Vagina (tissue), 2 donors: ENCODE results near the gene IKZF4. TPM values are rescaled to one million over a fixed set of nuclear protein-coding genes. Genes with fewer than 3 reads are reported as not detected.

ENCODE experiments used
- DNase-seq, 2 donors: peaks; one replicate each; pipeline ENCODE4 v3.0.0-alpha.2; 2017; ENCODE audit errors: extremely low spot score in 2 of 2
- H3K27ac ChIP-seq: fragments of 200-600 bp; sonication (generic); one replicate; pipeline ENCODE4 v1.5.1; 2019
- H3K27me3 ChIP-seq: fragments of 200-600 bp; sonication (generic); one replicate; pipeline ENCODE4 v1.5.1; 2019
- H3K36me3 ChIP-seq, 2 donors: fragments of 200-600 bp; sonication (generic); one replicate each; pipeline ENCODE4 v1.5.1; 2017 to 2019
- H3K4me1 ChIP-seq: fragments of 200-600 bp; sonication (generic); one replicate; pipeline ENCODE4 v1.5.1; 2019
- H3K4me3 ChIP-seq, 2 donors: fragments of 200-600 bp; sonication (generic); 1 replicate in 1 of 2; 2 replicates in 1 of 2; pipeline ENCODE4 v1.5.1; 2016 to 2019
- H3K9me3 ChIP-seq: fragments of 200-600 bp; sonication (generic); one replicate; pipeline ENCODE4 v1.5.1; 2019
- CTCF ChIP-seq, 3 experiments: fragments of 450-650 bp in 2 of 3; fragments of 200-600 bp in 1 of 3; sonication (generic) in 1 of 3; IDR thresholded peaks; one replicate each; pipeline ENCODE4 v1.5.1; 2017 to 2019; ENCODE audit warnings: antibody characterized with exemption in 3 of 3, mild to moderate bottlenecking in 2 of 3, moderate library complexity in 2 of 3
- POLR2A ChIP-seq, 2 donors: fragments of 450-650 bp; IDR thresholded peaks; one replicate each; pipeline ENCODE4 v1.6.1; 2017; ENCODE audit warnings: antibody characterized with exemption in 2 of 2, mild to moderate bottlenecking in 2 of 2, moderate library complexity in 2 of 2
- POLR2AphosphoS5 ChIP-seq, 2 donors: sonication (generic); formaldehyde crosslinking; IDR thresholded peaks; one replicate each; pipeline ENCODE4 v1.9.0; 2017; ENCODE audit warnings: antibody characterized with exemption in 2 of 2, mild to moderate bottlenecking in 2 of 2, low read depth in 1 of 2; ENCODE audit not compliant: insufficient read depth in 1 of 2
- intact Hi-C: fragments of 100-400 bp; cut with DNase I; formaldehyde crosslinking; loops from one replicate; pipeline ENCODE4 v1.15.1; 2023
- total RNA-seq: library from RNA; depleted of rRNA; stranded (reverse); fragments of >200 nt; gene quantifications from one replicate; pipeline ENCODE4 v1.2.3, GENCODE V29; 2016

The IKZF4 gene
- total RNA-seq, 1 donor from 2014 or later, result 4.4 TPM

GRCh38 chr12:56017181-56017580, 3.7 kb upstream of the IKZF4 start:
- TF ChIP-seq POLR2AphosphoS5 (IDR thresholded peaks at IDR 0.05; ENCODE audit: insufficient read depth in 1 of 2, low read depth in 1 of 2) (no peak), POLR2A (IDR thresholded peaks at IDR 0.05) (no peak), CTCF (IDR thresholded peaks at IDR 0.05) (no peak)
- no peak for DNase-seq
- H3K9me3 ChIP-seq, result no peaks in the 10 kb centered on the region
- intact Hi-C loops, result no loop called here
- peaks cover 24% of the 10 kb centered on the region for H3K4me1 ChIP-seq
- H3K27ac ChIP-seq, result no peak overlapping the region
- H3K36me3 ChIP-seq, result no peaks in the 10 kb centered on the region
- H3K4me3 ChIP-seq, result no peak overlapping the region
- H3K27me3 ChIP-seq, result no peaks in the 10 kb centered on the region

DNA sequence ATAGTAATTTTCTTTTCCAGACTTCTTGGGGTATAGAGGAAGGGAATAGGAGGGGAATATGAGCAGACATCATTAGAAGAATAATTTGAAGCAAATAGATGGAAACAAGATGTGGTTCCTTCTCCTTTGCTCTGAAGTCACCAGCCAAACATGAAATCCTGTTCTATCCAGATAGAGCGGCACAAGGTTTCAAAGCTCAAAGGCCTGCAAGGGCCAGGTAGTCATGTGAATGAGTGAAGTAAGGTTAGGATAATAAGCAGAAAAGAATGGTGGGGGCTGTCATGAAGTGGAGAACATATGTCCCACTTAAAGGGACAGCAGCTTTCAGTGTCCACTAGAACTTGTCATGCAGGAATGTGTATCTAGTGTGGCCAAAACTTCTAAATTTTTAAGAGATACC, 2.5 kb upstream of the IKZF4 start:
- no peak overlapping the region for H3K4me3 ChIP-seq
- no peaks in the 10 kb centered on the region for H3K36me3 ChIP-seq
- peaks cover 26% of the 10 kb centered on the region for H3K4me1 ChIP-seq
- H3K9me3 ChIP-seq, result no peaks in the 10 kb centered on the region
- intact Hi-C loops, result no loop called here
- DNase-seq, result no peak
- no peaks in the 10 kb centered on the region for H3K27me3 ChIP-seq
- no peak overlapping the region for H3K27ac ChIP-seq
- TF ChIP-seq POLR2AphosphoS5 (IDR thresholded peaks at IDR 0.05; ENCODE audit: insufficient read depth in 1 of 2, low read depth in 1 of 2), result no peak
- no peak for TF ChIP-seq POLR2A (IDR thresholded peaks at IDR 0.05)
- TF ChIP-seq CTCF (IDR thresholded peaks at IDR 0.05), result no peak

DNA sequence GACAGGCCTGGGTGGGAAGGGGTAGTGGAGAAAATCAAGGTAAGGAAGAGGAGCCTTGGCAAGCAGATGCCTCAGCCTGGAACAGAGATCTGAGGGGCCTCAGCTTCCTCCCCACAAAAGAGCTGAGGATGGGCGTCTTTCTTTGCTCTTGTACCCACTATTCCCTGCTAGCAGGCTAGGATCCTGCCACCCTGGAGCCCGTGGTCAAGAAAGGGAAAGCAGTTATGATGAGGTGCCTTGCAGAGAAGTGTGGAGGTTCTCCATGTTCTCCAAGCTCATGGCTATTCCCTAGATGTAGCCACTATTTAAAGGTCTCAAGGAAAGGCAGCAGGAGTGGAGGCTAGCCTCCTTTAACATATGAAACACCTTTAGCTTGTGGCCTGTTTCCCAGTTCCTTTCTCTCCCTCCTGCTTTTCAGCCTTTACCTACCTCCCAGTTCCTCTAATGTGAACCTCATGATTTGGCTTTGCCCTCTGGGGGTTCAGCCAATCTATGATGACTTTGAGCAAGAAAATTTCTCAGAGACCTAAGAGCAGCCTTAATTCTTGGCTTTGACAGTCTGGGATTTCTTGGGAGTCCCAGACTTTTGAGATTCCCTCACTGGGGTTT, 1.1 kb downstream of the IKZF4 start:
- H3K4me1 ChIP-seq, result peaks cover 26% of the 10 kb centered on the region
- no peak for DNase-seq
- no peaks in the 10 kb centered on the region for H3K9me3 ChIP-seq
- TF ChIP-seq POLR2AphosphoS5 (IDR thresholded peaks at IDR 0.05; ENCODE audit: insufficient read depth in 1 of 2, low read depth in 1 of 2) (no peak), POLR2A (IDR thresholded peaks at IDR 0.05) (no peak), CTCF (IDR thresholded peaks at IDR 0.05) (no peak)
- H3K36me3 ChIP-seq, result peaks cover 0 to 10% of the 10 kb centered on the region in 2 donors
- H3K4me3 ChIP-seq, result peak overlapping the region; percentile 30 to 48
- intact Hi-C loops, result no loop called here
- peak overlapping the region; percentile 82 for H3K27ac ChIP-seq
- no peaks in the 10 kb centered on the region for H3K27me3 ChIP-seq

GRCh38 chr12:56028511-56029165, 7.8 kb downstream of the IKZF4 start:
- no peak for DNase-seq
- H3K9me3 ChIP-seq, result no peaks in the 10 kb centered on the region
- H3K36me3 ChIP-seq, result peaks cover 0 to 32% of the 10 kb centered on the region in 2 donors
- intact Hi-C loops, result no loop called here
- H3K27me3 ChIP-seq, result no peaks in the 10 kb centered on the region
- no peak overlapping the region for H3K27ac ChIP-seq
- TF ChIP-seq POLR2AphosphoS5 (IDR thresholded peaks at IDR 0.05; ENCODE audit: insufficient read depth in 1 of 2, low read depth in 1 of 2) (no peak), POLR2A (IDR thresholded peaks at IDR 0.05) (no peak), CTCF (IDR thresholded peaks at IDR 0.05) (no peak)
- no peak overlapping the region for H3K4me3 ChIP-seq
- peaks cover 5% of the 10 kb centered on the region for H3K4me1 ChIP-seq

- H3K4me3 ChIP-seq, result no peak overlapping the region
- peaks cover 0 to 35% of the 10 kb centered on the region in 2 donors for H3K36me3 ChIP-seq
- intact Hi-C loops, result no loop called here
- no peak overlapping the region for H3K27ac ChIP-seq
- H3K4me1 ChIP-seq, result peaks cover 5% of the 10 kb centered on the region
- no peaks in the 10 kb centered on the region for H3K27me3 ChIP-seq
- no peak for DNase-seq
- no peak for TF ChIP-seq POLR2AphosphoS5 (IDR thresholded peaks at IDR 0.05; ENCODE audit: insufficient read depth in 1 of 2, low read depth in 1 of 2)
- no peak for TF ChIP-seq CTCF (IDR thresholded peaks at IDR 0.05)
- no peak for TF ChIP-seq POLR2A (IDR thresholded peaks at IDR 0.05)
- no peaks in the 10 kb centered on the region for H3K9me3 ChIP-seq
Observed at GRCh38 chr12:56029166-56029519, 8.3 kb downstream of the IKZF4 start.
